ENCODE measurements around the gene VPS52.

The VPS52 gene

GRCh38 chr6:33296797-33297405 lies 25.2 kb upstream of the VPS52 start:
- peak overlapping the region; percentile 98 for H3K4me3 ChIP-seq (ENCODE audit: low read length)

GRCh38 chr6:33295621-33296369 lies 24.1 kb upstream of the VPS52 start:
- DNase-seq (ENCODE audit: low read depth) = no peak
- H3K4me3 ChIP-seq (ENCODE audit: low read length) = no peak overlapping the region
- no peak for TF ChIP-seq CTCF (IDR thresholded peaks at IDR 0.05; ENCODE audit: insufficient read depth, low read depth, low read length, missing control alignments)

More at GRCh38 chr6:33296797-33297405, 25.2 kb upstream of the VPS52 start:
- DNase-seq (ENCODE audit: low read depth) = no peak
- TF ChIP-seq CTCF (IDR thresholded peaks at IDR 0.05; ENCODE audit: insufficient read depth, low read depth, low read length, missing control alignments) = no peak

- TF ChIP-seq CTCF (IDR thresholded peaks at IDR 0.05; ENCODE audit: insufficient read depth, low read depth, low read length, missing control alignments) = no peak
- H3K4me3 ChIP-seq (ENCODE audit: low read length) = no peak overlapping the region
- no peak for DNase-seq (ENCODE audit: low read depth)
Measured at GRCh38 chr6:33294086-33294823, 22.6 kb upstream of the VPS52 start.

- TF ChIP-seq CTCF (IDR thresholded peaks at IDR 0.05; ENCODE audit: insufficient read depth, low read depth, low read length, missing control alignments) = no peak
- H3K4me3 ChIP-seq (ENCODE audit: low read length) = no peak overlapping the region
- DNase-seq (ENCODE audit: low read depth) = no peak
Measured at GRCh38 chr6:33292996-33293682, 21.5 kb upstream of the VPS52 start.

GRCh38 chr6:33290459-33290858 lies 18.8 kb upstream of the VPS52 start:
- DNase-seq (ENCODE audit: low read depth) = no peak
- TF ChIP-seq CTCF (IDR thresholded peaks at IDR 0.05; ENCODE audit: insufficient read depth, low read depth, low read length, missing control alignments) = no peak
- peak overlapping the region; percentile 97 for H3K4me3 ChIP-seq (ENCODE audit: low read length)

GRCh38 chr6:33289784-33290315 lies 18.2 kb upstream of the VPS52 start:
- no peak for DNase-seq (ENCODE audit: low read depth)
- H3K4me3 ChIP-seq (ENCODE audit: low read length) = peak overlapping the region; percentile 97
- TF ChIP-seq CTCF (IDR thresholded peaks at IDR 0.05; ENCODE audit: insufficient read depth, low read depth, low read length, missing control alignments) = no peak

Data from epithelial cell of esophagus (primary cell).